Measurements from ENCODE around the gene DNMBP.

The DNMBP gene

DNA sequence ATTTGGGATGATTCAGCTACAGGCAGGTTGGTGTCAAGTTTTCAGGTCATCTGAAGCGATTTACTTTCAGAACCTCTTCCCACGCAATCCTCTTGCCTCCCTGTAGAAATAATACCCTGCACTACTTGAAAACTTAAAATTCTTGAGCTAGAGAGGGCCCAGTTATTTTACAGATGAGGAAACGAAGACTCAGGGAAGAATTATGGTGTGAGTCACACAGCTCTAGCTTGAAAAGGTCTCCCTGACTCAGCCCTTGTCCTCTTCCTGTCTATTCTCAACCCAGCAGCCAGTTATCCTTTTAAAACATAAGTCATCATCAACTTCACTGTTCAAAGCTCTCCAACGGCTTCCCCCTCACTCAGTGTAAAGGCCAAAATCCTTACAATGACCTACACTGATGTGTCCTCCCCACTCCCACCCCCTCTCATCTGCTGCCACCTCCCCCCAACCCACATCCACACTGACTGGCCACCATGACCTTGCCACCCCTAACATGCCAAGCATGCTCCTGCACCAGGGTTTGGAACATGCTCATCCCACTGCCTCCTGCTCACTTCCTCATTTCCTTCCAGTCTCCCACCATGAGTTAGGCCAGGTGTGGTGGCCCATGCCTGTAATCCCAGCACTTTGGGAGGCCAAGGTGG lies 3.4 kb downstream of the DNMBP start:
- TF ChIP-seq, protein P1, sequence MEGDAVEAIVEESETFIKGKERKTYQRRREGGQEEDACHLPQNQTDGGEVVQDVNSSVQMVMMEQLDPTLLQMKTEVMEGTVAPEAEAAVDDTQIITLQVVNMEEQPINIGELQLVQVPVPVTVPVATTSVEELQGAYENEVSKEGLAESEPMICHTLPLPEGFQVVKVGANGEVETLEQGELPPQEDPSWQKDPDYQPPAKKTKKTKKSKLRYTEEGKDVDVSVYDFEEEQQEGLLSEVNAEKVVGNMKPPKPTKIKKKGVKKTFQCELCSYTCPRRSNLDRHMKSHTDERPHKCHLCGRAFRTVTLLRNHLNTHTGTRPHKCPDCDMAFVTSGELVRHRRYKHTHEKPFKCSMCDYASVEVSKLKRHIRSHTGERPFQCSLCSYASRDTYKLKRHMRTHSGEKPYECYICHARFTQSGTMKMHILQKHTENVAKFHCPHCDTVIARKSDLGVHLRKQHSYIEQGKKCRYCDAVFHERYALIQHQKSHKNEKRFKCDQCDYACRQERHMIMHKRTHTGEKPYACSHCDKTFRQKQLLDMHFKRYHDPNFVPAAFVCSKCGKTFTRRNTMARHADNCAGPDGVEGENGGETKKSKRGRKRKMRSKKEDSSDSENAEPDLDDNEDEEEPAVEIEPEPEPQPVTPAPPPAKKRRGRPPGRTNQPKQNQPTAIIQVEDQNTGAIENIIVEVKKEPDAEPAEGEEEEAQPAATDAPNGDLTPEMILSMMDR (IDR thresholded peaks at IDR 0.05; ENCODE audit: low read depth, low read length) = no peak
- H3K4me3 ChIP-seq (ENCODE audit: low read depth, low read length) = peak overlapping the region; percentile 17

- TF ChIP-seq, protein P1 (IDR thresholded peaks at IDR 0.05; ENCODE audit: low read depth, low read length) = no peak
Measured at GRCh38 chr10:100004805-100005510, 4.8 kb downstream of the DNMBP start.

DNA sequence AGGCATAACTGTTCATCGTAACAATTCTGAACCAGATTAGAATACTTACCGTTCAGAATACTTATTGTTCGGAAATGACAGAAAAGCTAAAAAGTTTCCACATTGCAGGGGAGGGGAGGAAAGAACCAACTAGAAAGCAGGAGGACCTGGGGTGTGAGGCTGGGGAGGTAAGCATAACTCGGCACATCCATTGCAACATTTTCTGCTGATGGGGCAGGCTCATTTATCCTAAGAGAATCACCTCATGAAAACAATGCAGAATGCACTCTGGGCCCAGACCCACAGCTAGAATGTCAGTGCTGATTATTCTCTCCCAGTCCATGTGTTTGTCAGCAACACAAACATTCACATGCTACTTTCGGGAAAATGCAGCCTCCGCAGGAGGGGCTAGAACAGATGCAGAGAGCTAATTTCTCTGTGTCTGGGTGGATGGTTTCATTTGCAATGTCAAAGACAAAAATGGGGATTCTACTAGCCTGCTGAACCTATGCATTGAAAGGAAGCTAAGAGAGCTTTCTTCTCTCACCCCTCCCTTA lies 9.6 kb downstream of the DNMBP start:
- TF ChIP-seq, protein P1 (IDR thresholded peaks at IDR 0.05; ENCODE audit: low read depth, low read length) = no peak
- H3K4me3 ChIP-seq (ENCODE audit: low read depth, low read length) = no peak overlapping the region

More at GRCh38 chr10:100004805-100005510, 4.8 kb downstream of the DNMBP start:
- H3K4me3 ChIP-seq (ENCODE audit: low read depth, low read length) = peak overlapping the region; percentile 47

DNA sequence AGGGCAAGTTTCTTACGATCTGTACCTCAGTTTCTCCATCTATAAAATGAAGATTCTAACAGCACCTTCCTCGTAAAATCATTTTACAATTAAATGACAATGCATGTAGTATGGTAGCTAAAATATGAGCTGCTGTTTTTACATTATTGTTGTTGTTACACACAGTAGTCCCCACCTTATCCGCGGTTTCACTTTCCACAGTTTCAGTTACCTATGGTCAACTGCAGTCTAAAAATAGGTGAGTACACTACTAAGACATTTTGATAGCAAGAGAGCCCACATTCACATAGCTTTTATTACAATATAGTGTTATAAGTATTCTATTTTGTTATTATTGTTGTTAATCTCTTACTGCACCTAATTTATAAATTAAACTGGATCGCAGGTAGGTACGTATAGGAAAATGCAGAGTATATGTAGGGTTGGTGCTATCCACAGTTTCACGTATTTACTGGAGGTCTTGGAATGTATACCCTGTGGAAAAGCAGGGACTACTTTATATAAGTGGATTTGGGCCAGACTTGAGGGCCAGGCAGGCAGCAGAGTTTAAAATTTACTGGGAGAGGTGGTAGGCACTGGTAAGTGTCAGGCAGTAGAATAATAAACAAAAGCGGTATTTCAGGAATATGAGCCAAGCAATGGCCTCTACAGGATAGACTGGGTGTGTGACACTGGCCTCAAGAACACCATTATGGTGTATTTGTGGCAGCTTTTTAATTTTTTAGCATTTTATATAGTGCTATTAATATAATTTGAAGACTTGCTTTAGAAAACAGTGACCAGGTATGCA lies 10.2 kb downstream of the DNMBP start:
- TF ChIP-seq, protein P1 (IDR thresholded peaks at IDR 0.05; ENCODE audit: low read depth, low read length) = no peak
- H3K4me3 ChIP-seq (ENCODE audit: low read depth, low read length) = no peak overlapping the region

DNA sequence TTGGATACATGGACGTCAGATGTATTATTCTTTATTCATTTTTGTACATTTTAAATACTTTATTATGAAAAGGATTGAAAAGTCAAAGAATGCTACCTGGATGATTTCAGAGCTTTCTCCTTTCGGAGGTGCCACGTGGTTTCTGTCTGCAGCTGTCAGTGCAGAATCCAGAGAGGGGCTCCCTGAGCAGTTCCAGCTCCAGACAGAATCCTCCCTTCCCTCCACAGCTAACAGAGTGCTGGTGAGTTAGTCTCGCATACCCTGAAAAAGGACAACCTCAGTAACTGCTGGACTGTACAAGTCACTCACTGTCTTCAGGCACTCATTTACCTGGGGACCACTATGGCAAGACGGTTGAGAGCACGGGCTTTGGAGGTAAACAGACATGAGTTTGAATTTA lies 10.9 kb downstream of the DNMBP start:
- TF ChIP-seq, protein P1 (IDR thresholded peaks at IDR 0.05; ENCODE audit: low read depth, low read length) = no peak
- H3K4me3 ChIP-seq (ENCODE audit: low read depth, low read length) = no peak overlapping the region

DNA sequence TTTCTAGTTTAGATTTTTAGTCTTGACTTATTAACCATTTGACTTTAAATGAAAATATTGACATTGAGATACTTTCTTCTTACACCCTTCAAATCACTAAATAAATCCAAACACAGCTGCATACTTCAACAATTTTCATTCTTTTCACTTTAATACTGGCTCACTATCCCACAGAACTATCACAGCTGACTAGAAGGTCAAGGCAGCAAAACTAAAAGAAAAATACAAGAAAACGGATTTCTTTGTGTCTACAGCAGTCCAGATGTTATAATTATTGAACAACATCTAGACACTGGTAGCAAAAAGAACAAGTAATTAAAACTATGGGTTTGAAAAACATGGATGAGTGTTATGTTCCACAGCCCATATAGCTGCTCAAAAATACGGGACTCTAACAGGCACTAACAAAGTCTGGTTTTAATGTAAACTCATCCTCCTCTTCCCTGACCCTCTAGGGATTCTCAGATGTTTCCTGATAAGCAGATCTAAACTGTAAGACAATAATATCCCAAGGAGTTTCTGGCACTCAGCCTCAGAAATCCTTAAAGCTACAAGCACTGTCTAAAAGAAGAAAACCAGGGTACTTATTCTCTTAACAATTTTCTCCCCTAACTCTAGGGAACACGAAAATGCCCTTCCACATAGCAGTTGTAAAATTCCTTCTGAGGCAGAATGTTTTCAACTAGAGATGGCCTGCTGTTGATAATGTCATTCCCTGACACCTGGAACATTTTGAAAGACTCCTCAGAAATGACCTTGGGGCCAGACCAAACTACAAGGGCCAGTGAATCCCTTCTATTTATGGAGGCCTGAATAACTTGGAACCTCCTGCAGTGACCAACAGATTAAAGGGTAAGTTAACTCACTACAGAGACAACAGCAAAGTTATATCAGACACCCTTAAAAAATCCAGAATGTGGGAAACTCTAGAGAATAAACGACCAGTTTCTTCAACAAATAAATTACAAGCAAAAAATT lies 12.8 kb downstream of the DNMBP start:
- TF ChIP-seq, protein P1 (IDR thresholded peaks at IDR 0.05; ENCODE audit: low read depth, low read length) = no peak
- peak overlapping the region; percentile 0; the same call in 1 of the 2 replicates for H3K4me3 ChIP-seq (ENCODE audit: low read depth, low read length)
